T-cell (primary cell): ENCODE measurements around the gene CNNM2. TPM values are rescaled to one million over a fixed set of nuclear protein-coding genes. Genes with fewer than 3 reads are reported as not detected.

Experiments used
- ATAC-seq, 4 experiments: fragments of 200-7000 bp in 3 of 4; fragments of 150-1000 bp in 1 of 4; cut with Tn5 transposase; replicated peaks in 1 of 4; 1 replicate in 3 of 4; 2 replicates in 1 of 4; pipeline ENCODE4 v1.10.0; 2021; ENCODE audit warnings: moderate library complexity in 3 of 4, mild to moderate bottlenecking in 2 of 4, moderate number of reproducible peaks in 1 of 4
- CTCF ChIA-PET, 2 donors: fragments of 300-600 bp; sonication (Branson Sonifier 250); formaldehyde crosslinking; loops; one replicate each; lab custom pipeline; 2022; ENCODE audit warnings: antibody characterized with exemption in 2 of 2; lab: Charles Lee
- POLR2A ChIA-PET, 2 donors: fragments of 300-600 bp; sonication (Branson Sonifier 250); formaldehyde crosslinking; loops; one replicate each; lab custom pipeline; 2022; ENCODE audit warnings: antibody characterized with exemption in 2 of 2; lab: Charles Lee
- DNase-seq, 35 experiments: peaks; one replicate each; pipeline versions ENCODE4 v3.0.0 to v3.0.0-alpha.2; 2013 to 2023
- H3K27ac ChIP-seq: one replicate; pipeline ENCODE4 v1.5.1; 2013; ENCODE audit warnings: low read length
- H3K27me3 ChIP-seq, 2 experiments: replicated peaks in 1 of 2; 1 replicate in 1 of 2; 2 replicates in 1 of 2; pipeline versions ENCODE4 v1.6.1 to v1.7.0; 2013; ENCODE audit warnings: low read length in 1 of 2, mixed read lengths in 1 of 2; ENCODE audit not compliant: control insufficient read depth in 2 of 2, insufficient read depth in 2 of 2; ENCODE audit errors: extremely low read depth in 1 of 2
- H3K36me3 ChIP-seq, 2 donors: 1 replicate in 1 of 2; 2 replicates in 1 of 2; pipeline versions ENCODE4 v1.6.1 to v1.7.0; 2013; ENCODE audit warnings: low read length in 1 of 2; ENCODE audit not compliant: control insufficient read depth in 2 of 2, insufficient read depth in 1 of 2; ENCODE audit errors: extremely low read depth in 1 of 2
- H3K4me1 ChIP-seq, 2 experiments: 1 replicate in 1 of 2; 2 replicates in 1 of 2; pipeline versions ENCODE4 v1.6.1 to v1.7.0; 2013; ENCODE audit warnings: low read length in 2 of 2, mixed read lengths in 1 of 2; ENCODE audit not compliant: insufficient read depth in 2 of 2, control insufficient read depth in 1 of 2; ENCODE audit errors: extremely low read depth in 1 of 2
- H3K4me3 ChIP-seq, 2 donors: 1 replicate in 1 of 2; 2 replicates in 1 of 2; pipeline versions ENCODE4 v1.5.1 to v1.7.0; 2013; ENCODE audit warnings: mild to moderate bottlenecking in 2 of 2, low read length in 1 of 2, moderate library complexity in 1 of 2; ENCODE audit not compliant: control insufficient read depth in 1 of 2; ENCODE audit errors: extremely low read depth in 1 of 2
- H3K9me3 ChIP-seq: 2 replicates; pipeline ENCODE4 v1.7.0; 2013
- H3K27ac Mint-ChIP-seq, 2 donors: one replicate each; pipeline ENCODE4 v1.8.0; 2020 to 2021; ENCODE audit warnings: mild to moderate bottlenecking in 2 of 2, mixed read lengths in 2 of 2
- H3K27me3 Mint-ChIP-seq, 2 donors: one replicate each; pipeline ENCODE4 v1.8.0; 2021 to 2022; ENCODE audit warnings: mixed read lengths in 2 of 2
- H3K36me3 Mint-ChIP-seq: one replicate; pipeline ENCODE4 v1.8.0; 2021; ENCODE audit warnings: mixed read lengths
- H3K4me1 Mint-ChIP-seq, 3 donors: one replicate each; pipeline ENCODE4 v1.8.0; 2020 to 2022; ENCODE audit warnings: mixed read lengths in 3 of 3, mild to moderate bottlenecking in 1 of 3
- H3K4me3 Mint-ChIP-seq, 3 donors: one replicate each; pipeline ENCODE4 v1.8.0; 2020 to 2022; ENCODE audit warnings: mild to moderate bottlenecking in 3 of 3, mixed read lengths in 3 of 3, moderate library complexity in 3 of 3
- H3K9me3 Mint-ChIP-seq, 3 donors: one replicate each; pipeline ENCODE4 v1.8.0; 2020 to 2022; ENCODE audit warnings: mixed read lengths in 3 of 3
- WGBS: methylation state at CpG from one replicate; pipeline ENCODE4 v1.1.5; 2013; ENCODE audit warnings: missing lambda C conversion rate; ENCODE audit not compliant: insufficient coverage; 5-methylcytosine and 5-hydroxymethylcytosine counted together
- total RNA-seq, 35 experiments: library from RNA in 6 of 35; stranded (reverse) in 6 of 35; fragments of 120-200 nt in 1 of 35; gene quantifications; one replicate each; pipeline versions ENCODE4 v1.2.1 to v1.2.4 and lab custom pipeline; 2013 to 2026

CNNM2 gene
- total RNA-seq, 5 donors from 2014 or later (not counting 1 experiment from before 2014, with no cell fraction given), result 11.6 to 15.4 (median 14.2) TPM

- Histone ChIP-seq H3K27ac (no peak overlapping the region), H3K27me3 (no peaks in the 10 kb centered on the region), H3K9me3 (no peaks in the 10 kb centered on the region), H3K4me1 (no peaks in the 10 kb centered on the region), H3K36me3 (no peaks in the 10 kb centered on the region), H3K4me3 (no peak overlapping the region)
- Mint-ChIP-seq H3K27me3 (no peaks in the 10 kb centered on the region), H3K4me3 (no peak overlapping the region), H3K36me3 (peaks cover 14% of the 10 kb centered on the region), H3K27ac (no peak overlapping the region), H3K9me3 (no peaks in the 10 kb centered on the region), H3K4me1 (peaks cover 0 to 11% (median 3%) of the 10 kb centered on the region in 3 donors)
- ChIA-PET POLR2A (no interaction called here), CTCF (no interaction called here)
- DNase-seq (no peak), ATAC-seq (no peak)
- no CpG with 5 or more reads among the region's 5 CpGs for WGBS
Observed at GRCh38 chr10:103021900-103022293, 103.8 kb downstream of the CNNM2 start.

GRCh38 chr10:103025696-103026095 is 107.6 kb downstream of the CNNM2 start:
- Histone ChIP-seq H3K36me3 (no peaks in the 10 kb centered on the region), H3K27me3 (no peaks in the 10 kb centered on the region), H3K27ac (no peak overlapping the region), H3K9me3 (no peaks in the 10 kb centered on the region), H3K4me1 (no peaks in the 10 kb centered on the region), H3K4me3 (no peak overlapping the region)
- POLR2A ChIA-PET, result no interaction called here
- Mint-ChIP-seq H3K9me3 (no peaks in the 10 kb centered on the region), H3K36me3 (peaks cover 16% of the 10 kb centered on the region), H3K4me1 (peaks cover 0 to 2% (median 0%) of the 10 kb centered on the region in 3 donors), H3K27me3 (no peaks in the 10 kb centered on the region), H3K27ac (no peak overlapping the region), H3K4me3 (no peak overlapping the region)
- 86% methylated on average over 1 of the region's 2 CpGs for WGBS
- no peak for DNase-seq
- CTCF ChIA-PET, result interaction anchor here in 1 of 2 donors (0.5 to 0.7 kb wide), 2 partner anchors 112 to 457 kb away, joined by 3 to 4 read pairs; no protein-coding TSS in a partner anchor
- ATAC-seq, result no peak

GRCh38 chr10:103038570-103038969 is 120.5 kb downstream of the CNNM2 start:
- no peak overlapping the region for H3K27ac Mint-ChIP-seq
- ATAC-seq, result no peak
- no peaks in the 10 kb centered on the region for H3K27me3 Mint-ChIP-seq

GRCh38 chr10:103040418-103040817 is 122.3 kb downstream of the CNNM2 start:
- Mint-ChIP-seq H3K9me3 (no peaks in the 10 kb centered on the region), H3K27ac (no peak overlapping the region), H3K4me3 (no peak overlapping the region), H3K4me1 (no peaks in the 10 kb centered on the region), H3K27me3 (no peaks in the 10 kb centered on the region), H3K36me3 (peaks cover 3% of the 10 kb centered on the region)
- H3K36me3 ChIP-seq, result no peaks in the 10 kb centered on the region
- ATAC-seq (no peak), DNase-seq (no peak)
- H3K27ac ChIP-seq, result no peak overlapping the region
- ChIA-PET CTCF (no interaction called here), POLR2A (no interaction called here)
- no peaks in the 10 kb centered on the region for H3K9me3 ChIP-seq
- H3K4me3 ChIP-seq, result no peak overlapping the region
- 91% methylated on average over 4 of the region's 4 CpGs for WGBS
- no peaks in the 10 kb centered on the region for H3K4me1 ChIP-seq
- H3K27me3 ChIP-seq, result no peaks in the 10 kb centered on the region

More at GRCh38 chr10:103038570-103038969, 120.5 kb downstream of the CNNM2 start:
- Histone ChIP-seq H3K4me1 (no peaks in the 10 kb centered on the region), H3K27ac (no peak overlapping the region), H3K9me3 (no peaks in the 10 kb centered on the region), H3K36me3 (no peaks in the 10 kb centered on the region), H3K27me3 (no peaks in the 10 kb centered on the region), H3K4me3 (no peak overlapping the region)
- H3K9me3 Mint-ChIP-seq, result no peaks in the 10 kb centered on the region
- ChIA-PET CTCF (no interaction called here), POLR2A (no interaction called here)
- H3K4me1 Mint-ChIP-seq, result no peaks in the 10 kb centered on the region
- WGBS, result no CpG with 5 or more reads among the region's 2 CpGs
- no peak overlapping the region for H3K4me3 Mint-ChIP-seq
- peaks cover 3% of the 10 kb centered on the region for H3K36me3 Mint-ChIP-seq
- no peak for DNase-seq

- POLR2A ChIA-PET, result no interaction called here
- no peak for ATAC-seq
- H3K27ac ChIP-seq, result no peak overlapping the region
Observed at GRCh38 chr10:103041391-103041790, 123.3 kb downstream of the CNNM2 start.

GRCh38 chr10:103042129-103042528 is 124.0 kb downstream of the CNNM2 start:
- Histone ChIP-seq H3K36me3 (no peaks in the 10 kb centered on the region), H3K27ac (no peak overlapping the region), H3K4me3 (no peak overlapping the region), H3K9me3 (no peaks in the 10 kb centered on the region), H3K4me1 (no peaks in the 10 kb centered on the region), H3K27me3 (no peaks in the 10 kb centered on the region)
- Mint-ChIP-seq H3K36me3 (peaks cover 3% of the 10 kb centered on the region), H3K4me1 (no peaks in the 10 kb centered on the region), H3K27ac (no peak overlapping the region), H3K9me3 (no peaks in the 10 kb centered on the region), H3K4me3 (no peak overlapping the region), H3K27me3 (no peaks in the 10 kb centered on the region)
- DNase-seq (no peak), ATAC-seq (no peak)
- ChIA-PET CTCF (no interaction called here), POLR2A (no interaction called here)
- WGBS, result 96% methylated on average over 4 of the region's 5 CpGs

More at GRCh38 chr10:103041391-103041790, 123.3 kb downstream of the CNNM2 start:
- H3K4me3 Mint-ChIP-seq, result no peak overlapping the region
- no peak overlapping the region for H3K27ac Mint-ChIP-seq
- no peaks in the 10 kb centered on the region for H3K27me3 ChIP-seq
- peaks cover 3% of the 10 kb centered on the region for H3K36me3 Mint-ChIP-seq
- DNase-seq, result no peak
- no peaks in the 10 kb centered on the region for H3K27me3 Mint-ChIP-seq
- no peaks in the 10 kb centered on the region for H3K9me3 Mint-ChIP-seq
- CTCF ChIA-PET, result no interaction called here
- no peaks in the 10 kb centered on the region for H3K36me3 ChIP-seq
- no peaks in the 10 kb centered on the region for H3K9me3 ChIP-seq
- 93% methylated on average over 3 of the region's 6 CpGs for WGBS
- H3K4me1 ChIP-seq, result no peaks in the 10 kb centered on the region
- no peak overlapping the region for H3K4me3 ChIP-seq
- H3K4me1 Mint-ChIP-seq, result no peaks in the 10 kb centered on the region

- no peak for DNase-seq
- POLR2A ChIA-PET, result no interaction called here
- Mint-ChIP-seq H3K27me3 (no peaks in the 10 kb centered on the region), H3K27ac (no peak overlapping the region), H3K9me3 (no peaks in the 10 kb centered on the region), H3K4me1 (no peaks in the 10 kb centered on the region), H3K36me3 (peaks cover 3% of the 10 kb centered on the region), H3K4me3 (no peak overlapping the region)
- Histone ChIP-seq H3K4me3 (no peak overlapping the region), H3K36me3 (no peaks in the 10 kb centered on the region), H3K27ac (no peak overlapping the region), H3K27me3 (no peaks in the 10 kb centered on the region), H3K9me3 (no peaks in the 10 kb centered on the region), H3K4me1 (no peaks in the 10 kb centered on the region)
- CTCF ChIA-PET, result no interaction called here
- 91% methylated on average over 7 of the region's 7 CpGs for WGBS
- no peak for ATAC-seq
Observed at GRCh38 chr10:103042908-103043307, 124.8 kb downstream of the CNNM2 start.
